GM19452 (cell line): Measurements from ENCODE around the gene SOX12.
"Not testable (repeated sequence)": the region's sequence is repeated elsewhere in the genome, so short reads cannot be mapped to it uniquely, and the experiment has no call there.

Experiments
- ATAC-seq: cut with Tn5 transposase; IDR thresholded peaks from one replicate; pipeline ENCODE4 v1.9.1; 2021; ENCODE audit not compliant: unreplicated experiment

Gene SOX12

GRCh38 chr20:362271-363254 is 37.2 kb downstream of the SOX12 start:
- no peak for ATAC-seq

- no peak for ATAC-seq
Measured at GRCh38 chr20:363319-364078, 38.1 kb downstream of the SOX12 start.

- ATAC-seq = no peak
Measured at GRCh38 chr20:364905-365794, 39.8 kb downstream of the SOX12 start.

- ATAC-seq = no peak
Measured at GRCh38 chr20:366041-366718, 40.8 kb downstream of the SOX12 start.

- no peak for ATAC-seq
Measured at GRCh38 chr20:366719-367485, 41.5 kb downstream of the SOX12 start.

GRCh38 chr20:367486-367887 is 42.1 kb downstream of the SOX12 start:
- no peak for ATAC-seq

- no peak for ATAC-seq
Measured at GRCh38 chr20:368915-369314, 43.6 kb downstream of the SOX12 start.

GRCh38 chr20:370151-370600 is 44.8 kb downstream of the SOX12 start:
- ATAC-seq = no peak

- ATAC-seq = no peak
Measured at GRCh38 chr20:370977-371754, 45.8 kb downstream of the SOX12 start.

- ATAC-seq = no peak
Measured at GRCh38 chr20:371755-372542, 46.6 kb downstream of the SOX12 start.

- ATAC-seq = not testable (repeated sequence)
Measured at GRCh38 chr20:372543-373082, 47.3 kb downstream of the SOX12 start.

GRCh38 chr20:373171-373890 is 48.0 kb downstream of the SOX12 start:
- ATAC-seq = no peak

GRCh38 chr20:375265-375889 is 50.0 kb downstream of the SOX12 start:
- ATAC-seq = no peak

- no peak for ATAC-seq
Measured at GRCh38 chr20:376089-376488, 50.7 kb downstream of the SOX12 start.

- no peak for ATAC-seq
Measured at GRCh38 chr20:376750-377149, 51.4 kb downstream of the SOX12 start.

- ATAC-seq = not testable (repeated sequence)
Measured at GRCh38 chr20:377578-377977, 52.2 kb downstream of the SOX12 start.

GRCh38 chr20:378961-379336 is 53.6 kb downstream of the SOX12 start:
- no peak for ATAC-seq
